Measurements from ENCODE around the gene OPRM1. TPM values are rescaled to one million over a fixed set of nuclear protein-coding genes. Genes with fewer than 3 reads are reported as not detected.

The OPRM1 gene
- total RNA-seq, 1 experiment from 2014 or later, result not detected

DNA sequence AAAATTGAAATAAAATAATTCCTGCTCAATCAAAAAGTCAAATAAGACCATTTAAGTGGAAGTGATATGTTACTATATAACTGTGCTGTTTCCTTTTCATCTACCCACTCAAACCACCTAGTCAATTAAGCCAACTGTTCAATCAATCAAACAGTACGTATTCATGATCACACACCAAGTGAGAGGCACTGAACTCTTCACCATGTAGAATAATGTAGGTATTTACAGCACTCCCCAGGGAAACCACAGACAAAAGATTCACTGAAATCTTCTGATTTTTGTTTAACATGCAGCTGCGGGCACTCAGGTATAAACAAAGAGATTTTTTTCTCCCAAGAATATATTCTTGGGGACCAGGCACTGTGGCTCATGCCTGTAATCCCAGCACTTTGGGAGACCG is 21.3 kb upstream of the OPRM1 start:
- POLR2A ChIA-PET, result no interaction called here
- no peaks in the 10 kb centered on the region for H3K9me3 ChIP-seq (ENCODE audit: control insufficient read depth in 1 of 2, insufficient read depth in 1 of 2, low read depth in 1 of 2, low read length in 2 of 2)
- intact Hi-C loops (cut with micrococcal nuclease), result no loop called here
- no peak overlapping the region for H2AFZ ChIP-seq (ENCODE audit: low read depth, low read length, poor library complexity, severe bottlenecking)
- H3K9me2 ChIP-seq (ENCODE audit: insufficient read depth), result no peaks in the 10 kb centered on the region
- no peak overlapping the region for H3K4me2 ChIP-seq (ENCODE audit: low read length)
- no peak for DNase-seq (ENCODE audit: low read depth, low spot score)
- RAD21 ChIA-PET (ENCODE audit: low non-redundant PET in 1 of 2, low total read pairs in 2 of 2, uncharacterized antibody in 2 of 2, unreplicated experiment in 2 of 2), result no interaction called here
- no peaks in the 10 kb centered on the region for H3K36me3 ChIP-seq (ENCODE audit: control insufficient read depth in 1 of 2, insufficient read depth in 2 of 2, low read length in 2 of 2)
- H4K20me1 ChIP-seq (ENCODE audit: insufficient read depth), result no peaks in the 10 kb centered on the region
- H3K27ac ChIP-seq (ENCODE audit: low read depth, low read length), result no peak overlapping the region
- H3K79me2 ChIP-seq (ENCODE audit: insufficient read depth, low read length), result no peaks in the 10 kb centered on the region
- CTCF ChIA-PET, result no interaction called here
- peaks cover 18% of the 10 kb centered on the region; the same call in 1 of the 2 replicates for H3K27me3 ChIP-seq (ENCODE audit: insufficient read depth, low read length)
- H3K4me1 ChIP-seq (ENCODE audit: control insufficient read depth in 1 of 2, insufficient read depth in 2 of 2, low read length in 2 of 2), result no peaks in the 10 kb centered on the region
- TF ChIP-seq RAD21 (IDR thresholded peaks at IDR 0.05; ENCODE audit: low read depth) (no peak), ZNF274 (IDR thresholded peaks at IDR 0.05; ENCODE audit: low read depth, low read length) (no peak), TCF7L2 (IDR thresholded peaks at IDR 0.05; ENCODE audit: borderline replicate concordance, extremely low read depth, insufficient read depth, insufficient read length) (no peak), POLR2AphosphoS5 (IDR thresholded peaks at IDR 0.05; ENCODE audit: low read depth, low read length) (no peak), SP1 (IDR thresholded peaks at IDR 0.05; ENCODE audit: low read depth) (no peak), EZH2phosphoT487 (IDR thresholded peaks at IDR 0.05; ENCODE audit: borderline replicate concordance) (no peak), FOSL1 (IDR thresholded peaks at IDR 0.05; ENCODE audit: low read depth) (no peak), CEBPB (IDR thresholded peaks at IDR 0.05; ENCODE audit: low read depth) (no peak)
- TF ChIP-seq, protein P1, sequence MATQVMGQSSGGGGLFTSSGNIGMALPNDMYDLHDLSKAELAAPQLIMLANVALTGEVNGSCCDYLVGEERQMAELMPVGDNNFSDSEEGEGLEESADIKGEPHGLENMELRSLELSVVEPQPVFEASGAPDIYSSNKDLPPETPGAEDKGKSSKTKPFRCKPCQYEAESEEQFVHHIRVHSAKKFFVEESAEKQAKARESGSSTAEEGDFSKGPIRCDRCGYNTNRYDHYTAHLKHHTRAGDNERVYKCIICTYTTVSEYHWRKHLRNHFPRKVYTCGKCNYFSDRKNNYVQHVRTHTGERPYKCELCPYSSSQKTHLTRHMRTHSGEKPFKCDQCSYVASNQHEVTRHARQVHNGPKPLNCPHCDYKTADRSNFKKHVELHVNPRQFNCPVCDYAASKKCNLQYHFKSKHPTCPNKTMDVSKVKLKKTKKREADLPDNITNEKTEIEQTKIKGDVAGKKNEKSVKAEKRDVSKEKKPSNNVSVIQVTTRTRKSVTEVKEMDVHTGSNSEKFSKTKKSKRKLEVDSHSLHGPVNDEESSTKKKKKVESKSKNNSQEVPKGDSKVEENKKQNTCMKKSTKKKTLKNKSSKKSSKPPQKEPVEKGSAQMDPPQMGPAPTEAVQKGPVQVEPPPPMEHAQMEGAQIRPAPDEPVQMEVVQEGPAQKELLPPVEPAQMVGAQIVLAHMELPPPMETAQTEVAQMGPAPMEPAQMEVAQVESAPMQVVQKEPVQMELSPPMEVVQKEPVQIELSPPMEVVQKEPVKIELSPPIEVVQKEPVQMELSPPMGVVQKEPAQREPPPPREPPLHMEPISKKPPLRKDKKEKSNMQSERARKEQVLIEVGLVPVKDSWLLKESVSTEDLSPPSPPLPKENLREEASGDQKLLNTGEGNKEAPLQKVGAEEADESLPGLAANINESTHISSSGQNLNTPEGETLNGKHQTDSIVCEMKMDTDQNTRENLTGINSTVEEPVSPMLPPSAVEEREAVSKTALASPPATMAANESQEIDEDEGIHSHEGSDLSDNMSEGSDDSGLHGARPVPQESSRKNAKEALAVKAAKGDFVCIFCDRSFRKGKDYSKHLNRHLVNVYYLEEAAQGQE (IDR thresholded peaks at IDR 0.05; ENCODE audit: low read depth), result no peak
- TF ChIP-seq, protein P2, sequence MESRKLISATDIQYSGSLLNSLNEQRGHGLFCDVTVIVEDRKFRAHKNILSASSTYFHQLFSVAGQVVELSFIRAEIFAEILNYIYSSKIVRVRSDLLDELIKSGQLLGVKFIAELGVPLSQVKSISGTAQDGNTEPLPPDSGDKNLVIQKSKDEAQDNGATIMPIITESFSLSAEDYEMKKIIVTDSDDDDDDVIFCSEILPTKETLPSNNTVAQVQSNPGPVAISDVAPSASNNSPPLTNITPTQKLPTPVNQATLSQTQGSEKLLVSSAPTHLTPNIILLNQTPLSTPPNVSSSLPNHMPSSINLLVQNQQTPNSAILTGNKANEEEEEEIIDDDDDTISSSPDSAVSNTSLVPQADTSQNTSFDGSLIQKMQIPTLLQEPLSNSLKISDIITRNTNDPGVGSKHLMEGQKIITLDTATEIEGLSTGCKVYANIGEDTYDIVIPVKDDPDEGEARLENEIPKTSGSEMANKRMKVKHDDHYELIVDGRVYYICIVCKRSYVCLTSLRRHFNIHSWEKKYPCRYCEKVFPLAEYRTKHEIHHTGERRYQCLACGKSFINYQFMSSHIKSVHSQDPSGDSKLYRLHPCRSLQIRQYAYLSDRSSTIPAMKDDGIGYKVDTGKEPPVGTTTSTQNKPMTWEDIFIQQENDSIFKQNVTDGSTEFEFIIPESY (IDR thresholded peaks at IDR 0.05; ENCODE audit: extremely low read depth, insufficient replicate concordance, low read length), result no peak
- no TSS peak for BruUV-seq (replicated peaks)
- no peak overlapping the region for H3K4me3 ChIP-seq (replicated peaks in 1 of 2; ENCODE audit: low read depth in 1 of 2, low read length in 2 of 2)
- no peak overlapping the region for H3K9ac ChIP-seq (ENCODE audit: low read length)
- ATAC-seq, result no peak
